Epithelial cell of proximal tubule (primary cell): Measurements from ENCODE around the gene MDH2. TPM values are rescaled to one million over a fixed set of nuclear protein-coding genes. Genes with fewer than 3 reads are reported as not detected.
"Not testable (repeated sequence)": the region's sequence is repeated elsewhere in the genome, so short reads cannot be mapped to it uniquely, and the experiment has no call there.

Experiments
- DNase-seq: peaks from one replicate; pipeline ENCODE4 v3.0.0-alpha.2; 2011; ENCODE audit warnings: low read depth
- H3K4me3 ChIP-seq: 2 replicates; pipeline ENCODE4 v1.5.1; 2011; ENCODE audit warnings: low read depth, mild to moderate bottlenecking, low read length
- total RNA-seq: library from RNA; depleted of rRNA; stranded (reverse); fragments of >200 nt; gene quantifications from 2 replicates; pipeline ENCODE4 v1.2.3, GENCODE V29; 2015
- TF ChIP-seq, protein P1 (sequence below): conservative IDR thresholded peaks from 2 replicates; pipeline ENCODE4 v1.5.1; 2012; ENCODE audit warnings: low read depth, mild to moderate bottlenecking, low read length

MDH2 gene
- total RNA-seq, 1 donor from 2014 or later = 123 TPM

GRCh38 chr7:76009672-76010600 lies 38.0 kb upstream of the MDH2 start:
- TF ChIP-seq, protein P1, sequence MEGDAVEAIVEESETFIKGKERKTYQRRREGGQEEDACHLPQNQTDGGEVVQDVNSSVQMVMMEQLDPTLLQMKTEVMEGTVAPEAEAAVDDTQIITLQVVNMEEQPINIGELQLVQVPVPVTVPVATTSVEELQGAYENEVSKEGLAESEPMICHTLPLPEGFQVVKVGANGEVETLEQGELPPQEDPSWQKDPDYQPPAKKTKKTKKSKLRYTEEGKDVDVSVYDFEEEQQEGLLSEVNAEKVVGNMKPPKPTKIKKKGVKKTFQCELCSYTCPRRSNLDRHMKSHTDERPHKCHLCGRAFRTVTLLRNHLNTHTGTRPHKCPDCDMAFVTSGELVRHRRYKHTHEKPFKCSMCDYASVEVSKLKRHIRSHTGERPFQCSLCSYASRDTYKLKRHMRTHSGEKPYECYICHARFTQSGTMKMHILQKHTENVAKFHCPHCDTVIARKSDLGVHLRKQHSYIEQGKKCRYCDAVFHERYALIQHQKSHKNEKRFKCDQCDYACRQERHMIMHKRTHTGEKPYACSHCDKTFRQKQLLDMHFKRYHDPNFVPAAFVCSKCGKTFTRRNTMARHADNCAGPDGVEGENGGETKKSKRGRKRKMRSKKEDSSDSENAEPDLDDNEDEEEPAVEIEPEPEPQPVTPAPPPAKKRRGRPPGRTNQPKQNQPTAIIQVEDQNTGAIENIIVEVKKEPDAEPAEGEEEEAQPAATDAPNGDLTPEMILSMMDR = no peak
- no peak overlapping the region for H3K4me3 ChIP-seq
- DNase-seq = no peak

- no peak for DNase-seq
- H3K4me3 ChIP-seq = no peak overlapping the region
- TF ChIP-seq, protein P1 = no peak
Observed at GRCh38 chr7:76011442-76011861, 36.5 kb upstream of the MDH2 start.

- H3K4me3 ChIP-seq = no peak overlapping the region
- TF ChIP-seq, protein P1 = no peak
- no peak for DNase-seq
Observed at GRCh38 chr7:76016191-76016947, 31.5 kb upstream of the MDH2 start.

GRCh38 chr7:76018520-76018919 lies 29.4 kb upstream of the MDH2 start:
- not testable (repeated sequence) for H3K4me3 ChIP-seq, DNase-seq

DNA sequence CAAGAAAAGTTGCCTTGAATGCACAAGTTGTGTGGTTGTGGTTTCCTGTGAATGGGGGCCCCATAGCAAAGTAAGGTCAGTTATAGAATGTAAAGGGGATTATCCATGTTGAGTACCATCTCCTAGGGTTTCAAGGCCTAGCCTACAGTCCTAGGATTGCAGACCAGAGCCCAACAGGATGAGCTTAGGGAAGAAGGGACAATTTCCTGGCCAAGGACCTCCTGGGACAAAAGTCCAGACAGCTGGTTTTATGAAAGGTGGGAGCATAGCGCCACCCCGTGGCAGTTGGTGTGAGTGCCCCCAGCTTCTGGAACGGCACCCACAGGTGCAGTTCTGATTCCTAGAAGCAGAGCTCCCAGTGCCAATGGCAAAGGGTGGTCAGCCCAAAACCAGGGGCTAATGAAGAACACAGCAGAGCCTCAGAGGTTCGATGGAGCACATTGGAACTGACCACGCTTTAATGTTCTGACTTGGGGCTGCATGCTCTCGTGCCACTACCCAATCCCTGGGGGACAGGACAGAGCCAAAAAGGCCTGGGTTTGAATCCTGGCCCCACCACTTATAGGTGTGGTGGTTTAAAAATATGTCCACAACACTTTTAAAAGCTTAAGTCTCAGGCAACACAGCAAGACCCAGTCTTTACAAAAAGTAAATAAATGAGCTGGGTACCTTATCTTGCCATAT lies 27.7 kb upstream of the MDH2 start:
- peak; percentile 12 for DNase-seq
- TF ChIP-seq, protein P1 = peak; percentile 92
- no peak overlapping the region for H3K4me3 ChIP-seq

GRCh38 chr7:76022026-76022780 lies 25.7 kb upstream of the MDH2 start:
- no peak for DNase-seq
- TF ChIP-seq, protein P1 = no peak

More at GRCh38 chr7:76022026-76022780, 25.7 kb upstream of the MDH2 start:
- H3K4me3 ChIP-seq = no peak overlapping the region
